Activated CD8-positive, alpha-beta T cell treated with anti-CD3 and anti-CD28 coated beads for 36 hours (primary cell): ENCODE results near the gene ZNF248. TPM values are rescaled to one million over a fixed set of nuclear protein-coding genes. Genes with fewer than 3 reads are reported as not detected.
A peak's percentile ranks its signal among the peaks of the same experiment; 100 is the strongest.

Experiments used
- ATAC-seq: fragments of 200-7000 bp; cut with Tn5 transposase; one replicate; pipeline ENCODE4 v1.10.0; 2021; ENCODE audit warnings: mild to moderate bottlenecking, moderate library complexity
- CTCF ChIA-PET: fragments of 350-600 bp; sonication (Branson Sonifier 250); formaldehyde crosslinking; loops from one replicate; lab custom pipeline; 2021; ENCODE audit warnings: antibody characterized with exemption; lab: Charles Lee
- POLR2A ChIA-PET: fragments of 350-600 bp; sonication (Branson Sonifier 250); formaldehyde crosslinking; loops from one replicate; lab custom pipeline; 2021; ENCODE audit warnings: antibody characterized with exemption; lab: Charles Lee
- DNase-seq: peaks from one replicate; pipeline ENCODE4 v3.0.0-alpha.2; 2020
- H3K27ac Mint-ChIP-seq: one replicate; pipeline ENCODE4 v1.8.0; 2021; ENCODE audit warnings: mild to moderate bottlenecking, mixed read lengths
- H3K27me3 Mint-ChIP-seq: one replicate; pipeline ENCODE4 v1.8.0; 2021; ENCODE audit warnings: mixed read lengths
- H3K36me3 Mint-ChIP-seq: one replicate; pipeline ENCODE4 v1.8.0; 2021; ENCODE audit warnings: low read depth, mixed read lengths
- H3K4me1 Mint-ChIP-seq: one replicate; pipeline ENCODE4 v1.8.0; 2021; ENCODE audit warnings: low read depth, mixed read lengths
- H3K4me3 Mint-ChIP-seq: one replicate; pipeline ENCODE4 v1.8.0; 2021; ENCODE audit warnings: mild to moderate bottlenecking, moderate library complexity, mixed read lengths
- H3K9me3 Mint-ChIP-seq: one replicate; pipeline ENCODE4 v1.8.0; 2021; ENCODE audit warnings: mixed read lengths
- intact Hi-C: fragments of 100-400 bp; cut with micrococcal nuclease; formaldehyde crosslinking; loops from one replicate; pipeline ENCODE4 v1.10.0; 2022
- total RNA-seq, 2 experiments: library from RNA; stranded (reverse); gene quantifications; one replicate each; pipeline ENCODE4 v1.2.3, GENCODE V29; 2021
- TF ChIP-seq, protein P1 (sequence below): fragments of 200-600 bp; IDR thresholded peaks from one replicate; pipeline ENCODE4 v1.8.0; 2022; ENCODE audit warnings: antibody characterized with exemption, mild to moderate bottlenecking

ZNF248 gene
- total RNA-seq = 1 to 10 TPM; 8.3 to 8.5 TPM

DNA sequence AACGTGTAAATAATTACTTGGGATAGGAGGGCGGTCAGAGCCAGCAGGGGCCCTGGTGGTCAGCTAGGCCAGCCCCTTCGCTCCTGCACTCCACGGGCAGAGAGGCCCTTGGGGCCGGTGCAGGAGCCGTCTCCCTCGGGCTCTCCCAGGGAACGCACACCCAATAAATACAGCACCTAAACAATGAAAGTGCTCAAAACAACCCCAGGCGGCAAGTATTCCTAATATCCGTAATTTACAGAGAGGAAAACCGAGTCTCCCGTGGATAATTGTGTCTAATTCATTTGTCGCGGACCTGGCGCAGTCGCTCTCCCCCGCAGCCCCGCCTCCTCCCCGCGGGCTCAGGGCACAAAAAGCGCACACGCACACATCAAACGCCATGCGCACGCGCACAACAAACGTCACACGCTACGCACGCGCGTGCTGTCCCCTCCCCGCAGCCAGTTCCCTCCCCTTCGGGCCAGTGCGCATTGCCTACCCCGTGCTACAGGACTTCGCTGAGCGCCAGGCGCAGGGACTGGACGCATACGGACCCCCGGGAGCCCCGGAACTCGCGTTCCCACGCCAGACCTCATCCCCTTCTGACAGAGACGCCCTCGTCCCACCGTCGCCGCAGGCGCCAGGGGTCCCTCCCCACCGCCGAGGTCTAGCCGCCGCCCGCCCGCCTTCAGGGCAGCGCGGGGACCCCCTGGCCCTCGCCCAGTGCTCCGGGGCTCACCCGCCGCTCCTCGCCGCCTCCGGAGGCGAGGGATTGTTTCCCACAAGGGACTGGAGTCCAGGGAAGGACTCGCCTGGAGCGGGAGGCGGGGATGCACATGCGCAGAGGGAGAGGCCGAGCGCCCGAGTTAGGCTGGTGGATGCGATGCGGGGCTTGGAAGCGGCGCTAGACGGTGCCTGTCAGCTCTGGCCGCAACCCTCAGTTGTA, at the start of gene ZNF248:
Gene ZNF248 (minus strand): TSS at position 324 of the 925 bp plus-strand sequence. CDS start 1,300 bp downstream, outside the sequence.
- CTCF ChIA-PET = no interaction called here
- Mint-ChIP-seq H3K27me3 (no peaks in the 10 kb centered on the region), H3K4me1 (peaks cover 23% of the 10 kb centered on the region), H3K9me3 (no peaks in the 10 kb centered on the region), H3K36me3 (peaks cover 13% of the 10 kb centered on the region), H3K4me3 (peak within 1 kb of the TSS; percentile 95), H3K27ac (peak within 1 kb of the TSS; percentile 93)
- intact Hi-C loops = no loop called here
- TF ChIP-seq, protein P1, sequence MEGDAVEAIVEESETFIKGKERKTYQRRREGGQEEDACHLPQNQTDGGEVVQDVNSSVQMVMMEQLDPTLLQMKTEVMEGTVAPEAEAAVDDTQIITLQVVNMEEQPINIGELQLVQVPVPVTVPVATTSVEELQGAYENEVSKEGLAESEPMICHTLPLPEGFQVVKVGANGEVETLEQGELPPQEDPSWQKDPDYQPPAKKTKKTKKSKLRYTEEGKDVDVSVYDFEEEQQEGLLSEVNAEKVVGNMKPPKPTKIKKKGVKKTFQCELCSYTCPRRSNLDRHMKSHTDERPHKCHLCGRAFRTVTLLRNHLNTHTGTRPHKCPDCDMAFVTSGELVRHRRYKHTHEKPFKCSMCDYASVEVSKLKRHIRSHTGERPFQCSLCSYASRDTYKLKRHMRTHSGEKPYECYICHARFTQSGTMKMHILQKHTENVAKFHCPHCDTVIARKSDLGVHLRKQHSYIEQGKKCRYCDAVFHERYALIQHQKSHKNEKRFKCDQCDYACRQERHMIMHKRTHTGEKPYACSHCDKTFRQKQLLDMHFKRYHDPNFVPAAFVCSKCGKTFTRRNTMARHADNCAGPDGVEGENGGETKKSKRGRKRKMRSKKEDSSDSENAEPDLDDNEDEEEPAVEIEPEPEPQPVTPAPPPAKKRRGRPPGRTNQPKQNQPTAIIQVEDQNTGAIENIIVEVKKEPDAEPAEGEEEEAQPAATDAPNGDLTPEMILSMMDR = no peak
- DNase-seq = peak; percentile 95
- peak; percentile 98 for ATAC-seq
- POLR2A ChIA-PET = no interaction called here

DNA sequence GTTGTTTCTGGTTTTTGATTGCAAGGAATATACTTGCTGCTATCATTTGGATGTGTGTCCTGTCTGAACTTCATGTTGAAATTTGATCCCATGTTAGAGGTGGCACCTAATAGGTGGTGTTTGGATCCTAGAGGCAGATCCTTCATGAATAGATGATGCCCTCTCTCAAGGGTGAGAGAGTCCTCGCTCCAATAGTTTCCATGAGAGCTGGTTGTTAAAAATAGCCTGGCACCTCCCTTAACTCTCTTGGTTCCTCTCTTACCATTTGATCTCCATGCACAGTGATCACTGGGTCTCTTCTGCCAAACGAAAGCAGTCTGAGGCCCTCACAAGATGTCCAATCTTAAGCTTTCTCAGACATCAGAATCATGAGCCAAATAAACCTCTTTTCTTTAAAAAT, 49.0 kb upstream of the ZNF248 start:
- Mint-ChIP-seq H3K27ac (no peak overlapping the region), H3K4me3 (no peak overlapping the region), H3K4me1 (no peaks in the 10 kb centered on the region), H3K9me3 (peaks cover 9% of the 10 kb centered on the region), H3K36me3 (no peaks in the 10 kb centered on the region), H3K27me3 (no peaks in the 10 kb centered on the region)
- DNase-seq = no peak
- POLR2A ChIA-PET = no interaction called here
- no peak for ATAC-seq
- TF ChIP-seq, protein P1 = no peak
- CTCF ChIA-PET = no interaction called here
- intact Hi-C loops = no loop called here

DNA sequence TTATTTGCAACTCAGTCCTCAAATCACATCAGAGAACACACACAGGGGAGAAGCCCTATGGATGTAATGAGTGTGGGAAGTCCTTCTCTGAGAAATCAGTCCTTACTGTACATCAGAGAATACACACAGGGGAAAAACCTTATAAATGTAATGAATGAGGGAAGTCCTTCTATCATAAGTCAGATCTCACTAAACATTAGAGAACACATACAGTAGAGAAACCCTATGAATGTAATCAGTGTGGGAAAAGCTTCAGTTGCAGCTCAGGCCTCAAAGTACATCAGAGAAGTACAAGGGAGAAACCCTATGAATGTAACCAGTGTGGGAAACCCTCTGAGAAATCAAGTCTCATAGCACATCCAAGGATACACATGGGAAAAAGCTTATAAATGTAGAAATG, 39.0 kb upstream of the ZNF248 start:
- no peak for ATAC-seq
- Mint-ChIP-seq H3K27me3 (no peaks in the 10 kb centered on the region), H3K36me3 (peaks cover 6% of the 10 kb centered on the region), H3K9me3 (peaks cover 31% of the 10 kb centered on the region), H3K4me1 (no peaks in the 10 kb centered on the region), H3K27ac (no peak overlapping the region), H3K4me3 (no peak overlapping the region)
- ChIA-PET CTCF (no interaction called here), POLR2A (no interaction called here)
- TF ChIP-seq, protein P1 = no peak
- DNase-seq = no peak
- intact Hi-C loops = no loop called here

DNA sequence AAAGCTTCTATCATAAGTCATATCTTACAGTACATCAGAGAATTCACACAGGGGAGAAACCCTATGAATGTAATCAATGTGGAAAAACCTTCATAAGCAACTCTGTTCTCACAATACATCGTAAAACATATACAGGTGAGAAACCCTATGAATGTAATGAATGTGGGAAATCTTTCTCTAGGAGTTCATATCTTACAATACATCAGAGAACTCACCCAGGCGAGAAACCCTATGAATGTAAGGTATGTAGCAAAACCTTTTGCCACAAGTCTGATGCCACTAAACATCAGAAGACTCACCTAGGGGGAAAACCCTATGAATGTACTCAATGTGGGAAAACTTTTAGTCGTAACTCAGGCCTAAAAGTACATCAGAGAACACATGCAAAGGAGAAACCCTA, 38.3 kb upstream of the ZNF248 start:
- Mint-ChIP-seq H3K36me3 (peaks cover 7% of the 10 kb centered on the region), H3K9me3 (peaks cover 37% of the 10 kb centered on the region), H3K27ac (no peak overlapping the region), H3K4me3 (no peak overlapping the region), H3K4me1 (no peaks in the 10 kb centered on the region), H3K27me3 (no peaks in the 10 kb centered on the region)
- POLR2A ChIA-PET = no interaction called here
- DNase-seq = no peak
- ATAC-seq = no peak
- TF ChIP-seq, protein P1 = no peak
- intact Hi-C loops = no loop called here
- CTCF ChIA-PET = no interaction called here

DNA sequence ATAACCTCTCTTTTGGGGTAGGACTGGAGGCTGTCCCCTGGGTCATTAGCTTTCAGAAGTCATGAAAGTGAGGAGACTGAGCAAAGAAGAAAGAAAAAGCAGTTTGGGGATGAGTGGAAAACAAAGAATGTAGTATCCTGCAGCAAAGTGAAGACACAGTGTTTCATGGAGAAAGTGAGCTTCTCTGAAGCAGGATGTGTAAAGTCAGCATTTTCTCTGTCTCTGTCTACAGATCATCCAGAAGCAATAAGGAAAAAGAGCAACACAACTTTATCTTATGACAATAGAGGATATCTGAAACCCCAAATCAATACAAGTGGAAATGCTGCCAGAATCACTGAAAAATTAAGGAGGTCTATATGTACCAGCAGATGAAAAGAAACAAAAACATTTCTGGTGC, 28.4 kb upstream of the ZNF248 start:
- no peak for DNase-seq
- TF ChIP-seq, protein P1 = no peak

More for the DNA sequence above, 28.4 kb upstream of the ZNF248 start:
- Mint-ChIP-seq H3K4me1 (no peaks in the 10 kb centered on the region), H3K4me3 (no peak overlapping the region), H3K27ac (no peak overlapping the region), H3K36me3 (peaks cover 1% of the 10 kb centered on the region), H3K27me3 (no peaks in the 10 kb centered on the region), H3K9me3 (peaks cover 8% of the 10 kb centered on the region)
- ATAC-seq = no peak
- POLR2A ChIA-PET = no interaction called here
- intact Hi-C loops = no loop called here
- CTCF ChIA-PET = no interaction called here
